ENCODE data around the gene ANXA3. TPM values are rescaled to one million over a fixed set of nuclear protein-coding genes. Genes with fewer than 3 reads are reported as not detected.
"Not testable (repeated sequence)": the region's sequence is repeated elsewhere in the genome, so short reads cannot be mapped to it uniquely, and the experiment has no call there.

The ANXA3 gene
- total RNA-seq, 1 donor from 2014 or later = 54.5 TPM

DNA sequence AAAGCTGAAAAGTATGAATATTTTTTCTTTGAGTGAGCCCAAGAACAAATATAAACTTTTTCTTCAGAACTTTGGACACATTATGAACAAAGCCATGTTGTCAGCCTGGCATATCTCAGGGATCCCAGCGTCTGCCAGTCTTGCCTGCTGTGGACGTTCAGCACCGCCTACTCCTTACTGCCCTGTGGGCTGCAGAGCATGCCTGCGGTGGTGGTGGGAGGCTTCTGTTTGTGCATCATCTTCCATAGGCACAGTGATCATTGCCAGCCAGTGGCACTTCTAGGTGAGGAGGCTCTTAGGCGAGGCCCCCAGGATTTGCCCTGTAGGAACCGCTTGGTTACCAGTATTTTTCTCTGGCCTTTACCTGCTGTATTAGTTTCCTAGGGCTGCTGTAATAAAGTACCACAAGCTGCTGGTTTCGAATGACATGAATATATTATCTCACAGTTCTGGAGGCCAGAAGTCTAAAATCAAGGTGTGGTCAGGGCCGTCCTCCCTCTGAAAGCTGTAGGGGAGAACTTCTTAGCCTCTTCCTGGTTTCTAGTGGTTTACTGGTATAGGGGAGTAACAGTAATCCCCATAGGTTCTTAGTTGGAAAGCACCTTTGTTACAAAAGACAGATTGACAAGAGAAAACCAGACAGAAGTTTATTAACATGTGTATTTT, 15.4 kb downstream of the ANXA3 start:
- intact Hi-C loops (cut with DNase I) = no loop called here
- no peak for ATAC-seq
- no peak for DNase-seq (ENCODE audit: missing footprints)

DNA sequence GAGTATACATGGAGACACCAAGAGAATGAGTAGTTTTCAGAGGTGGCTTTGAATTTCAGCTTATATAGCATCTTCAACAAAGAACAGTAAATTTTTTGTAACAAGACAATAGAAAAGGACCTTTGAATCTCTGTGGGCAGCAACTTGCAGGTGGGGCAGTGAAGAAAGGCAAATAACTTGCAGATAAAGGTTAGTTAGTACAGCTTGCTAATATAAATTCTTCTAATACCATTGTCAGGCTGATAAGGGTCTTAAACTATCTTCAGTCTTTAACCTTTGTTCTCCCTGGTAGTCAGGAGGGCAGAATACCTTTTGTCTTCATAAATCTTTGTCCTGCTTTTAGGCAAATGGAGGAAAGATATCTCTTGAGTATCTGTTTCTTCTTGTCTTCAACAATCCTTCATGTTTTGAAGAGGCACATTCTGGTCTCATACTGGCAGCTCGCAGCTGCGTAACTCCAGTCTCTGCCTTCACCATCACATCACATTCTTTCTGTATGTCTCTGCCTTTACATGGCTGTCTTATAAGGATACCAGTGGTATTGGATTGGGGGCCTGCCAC, 16.0 kb downstream of the ANXA3 start:
- no peak for ATAC-seq
- DNase-seq (ENCODE audit: missing footprints) = no peak
- intact Hi-C loops (cut with DNase I) = no loop called here

DNA sequence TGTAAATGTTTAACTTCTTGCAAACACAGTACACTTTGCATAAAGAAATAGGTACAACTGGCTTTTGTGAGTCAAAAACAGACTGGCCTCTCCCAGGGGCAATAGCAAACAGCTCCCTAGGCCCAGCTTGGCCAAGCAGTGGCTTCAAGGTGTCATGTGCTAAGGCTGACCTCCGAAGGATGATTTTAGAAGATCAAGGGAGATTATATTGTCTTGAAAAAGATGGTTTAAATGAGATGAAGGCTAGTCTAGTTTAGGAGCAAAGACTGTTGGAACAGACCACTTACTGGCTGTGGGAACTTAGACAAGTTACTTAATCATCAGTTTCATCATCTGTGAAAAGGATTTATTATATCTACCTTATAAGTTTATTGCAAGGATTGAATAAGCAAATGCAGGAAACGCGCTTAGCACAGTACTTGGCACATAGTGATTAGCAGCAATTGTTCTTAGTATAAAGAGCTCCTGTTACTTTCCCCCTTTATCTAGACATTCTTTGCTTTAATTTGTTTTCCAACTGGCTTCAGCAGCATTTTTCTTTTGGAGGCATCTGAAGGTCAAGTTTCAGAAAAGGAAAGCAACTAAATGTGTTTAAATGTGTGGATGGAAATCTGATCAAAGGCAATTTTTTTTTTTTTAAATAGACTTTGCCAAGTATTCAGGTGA, 17.2 kb downstream of the ANXA3 start:
- intact Hi-C loops (cut with DNase I) = no loop called here
- no peak for DNase-seq (ENCODE audit: missing footprints)
- no peak for ATAC-seq

- peak; percentile 56 for ATAC-seq
- intact Hi-C loops (cut with DNase I) = no loop called here
- DNase-seq (ENCODE audit: missing footprints) = no peak
These were observed 17.8 kb downstream of the ANXA3 start for GRCh38 chr4:78569306-78569821.

DNA sequence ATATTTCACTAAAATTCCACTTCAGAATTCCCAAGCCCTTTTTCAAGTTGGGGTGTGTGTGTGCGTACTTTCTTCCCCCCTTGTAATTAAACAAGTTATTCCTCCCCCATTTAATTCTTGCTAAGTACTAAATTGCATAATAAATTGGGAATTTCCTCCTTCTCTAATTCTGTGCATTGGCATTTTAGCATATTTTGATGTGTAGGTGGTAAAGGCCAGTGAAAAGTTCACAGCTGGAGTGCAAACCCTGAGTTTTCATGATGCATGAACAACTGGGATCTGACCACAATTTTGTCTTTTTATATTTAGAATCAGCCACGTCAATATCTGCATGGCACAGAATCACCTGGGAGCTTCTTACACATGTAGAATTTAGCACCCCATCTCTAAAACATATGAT, 18.5 kb downstream of the ANXA3 start:
- ATAC-seq = no peak
- intact Hi-C loops (cut with DNase I) = no loop called here
- DNase-seq (ENCODE audit: missing footprints) = no peak

- no peak for ATAC-seq
- no peak for DNase-seq (ENCODE audit: missing footprints)
- intact Hi-C loops (cut with DNase I) = no loop called here
These were observed 20.2 kb downstream of the ANXA3 start for GRCh38 chr4:78571804-78572203.

DNA sequence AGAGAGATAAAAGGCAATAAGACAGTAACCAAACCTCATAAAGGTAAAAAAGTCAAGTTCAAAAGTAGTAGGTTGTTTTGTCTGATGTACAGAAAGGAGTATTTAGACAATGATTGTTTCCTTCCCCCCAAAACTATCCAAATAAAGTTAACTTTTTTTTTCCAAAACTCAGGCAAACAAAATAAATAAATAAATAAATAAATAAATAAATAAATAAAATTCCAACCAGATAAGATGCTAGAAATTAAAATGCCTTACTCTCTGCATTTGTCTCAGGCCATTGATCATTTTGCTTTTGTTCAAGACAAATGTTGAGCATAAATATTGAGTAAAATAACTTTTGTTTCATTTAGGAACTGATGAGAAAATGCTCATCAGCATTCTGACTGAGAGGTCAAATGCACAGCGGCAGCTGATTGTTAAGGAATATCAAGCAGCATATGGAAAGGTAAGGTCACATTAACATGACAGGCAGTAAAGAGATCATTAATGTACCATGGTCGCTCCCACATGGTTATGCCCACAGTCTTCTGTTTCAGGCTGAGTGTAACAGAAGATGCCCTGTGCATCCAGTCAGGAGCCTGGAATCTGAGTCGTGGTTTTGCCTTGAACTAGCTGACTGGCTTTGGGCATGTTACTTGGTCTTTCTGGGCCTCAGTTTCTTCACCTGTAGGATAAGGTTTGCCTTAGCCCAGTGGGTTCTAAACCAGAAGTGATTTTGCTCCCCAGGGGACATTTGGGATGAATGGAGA, 27.3 kb downstream of the ANXA3 start:
- intact Hi-C loops (cut with DNase I) = no loop called here
- DNase-seq (ENCODE audit: missing footprints) (no peak), ATAC-seq (no peak)

DNA sequence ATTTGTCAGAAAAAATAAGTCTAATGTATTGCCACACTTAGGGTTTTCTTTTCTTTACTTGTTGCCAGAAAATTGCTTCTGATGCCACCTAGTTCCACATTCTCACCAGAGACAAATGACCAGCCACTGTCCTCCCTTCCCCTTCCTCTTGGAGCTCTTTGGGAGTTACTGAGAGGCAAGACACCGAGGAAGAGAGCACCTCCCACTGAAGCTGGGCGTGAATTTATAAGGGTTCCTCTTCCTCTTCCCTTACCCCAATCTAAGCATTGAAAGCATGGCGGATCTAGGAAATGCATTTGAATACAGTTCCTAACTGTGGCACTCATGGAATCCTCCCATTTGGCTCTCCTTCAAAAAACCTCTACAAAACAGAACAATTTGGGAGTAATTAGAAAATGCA, 30.0 kb downstream of the ANXA3 start:
- no peak for DNase-seq (ENCODE audit: missing footprints)
- ATAC-seq = peak; percentile 59

DNA sequence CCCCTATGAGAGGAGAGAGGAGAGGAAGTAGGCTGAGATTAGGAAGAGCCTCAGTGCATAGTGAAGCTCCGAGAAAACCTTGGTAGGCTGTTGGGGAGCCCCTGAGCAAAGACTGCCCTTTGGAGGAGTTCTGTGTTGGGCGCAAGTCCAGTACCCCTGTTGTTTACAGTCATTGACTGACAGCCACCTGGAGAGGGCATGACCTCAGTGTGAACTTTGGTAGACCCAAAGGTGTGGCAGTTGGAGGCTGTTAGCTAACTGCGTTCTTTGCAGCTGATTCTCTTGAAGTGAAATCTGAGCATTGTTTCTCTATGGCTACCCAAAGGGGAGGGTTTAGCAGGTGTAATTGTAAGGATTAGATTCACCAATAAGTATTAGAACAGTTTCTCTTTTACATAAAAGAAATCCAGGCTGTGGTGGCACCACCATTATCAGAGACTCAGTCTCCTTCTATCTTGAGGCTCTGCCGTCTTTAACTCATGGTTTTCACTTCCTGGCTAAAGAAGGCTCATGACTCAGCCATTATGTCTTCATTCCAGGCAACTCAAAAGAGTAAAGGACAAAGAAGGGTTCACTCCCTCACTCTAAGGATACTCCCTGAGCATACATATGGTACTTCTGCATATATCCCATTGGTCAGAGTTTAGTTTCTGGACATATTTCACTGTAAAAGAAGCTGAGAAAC, 33.4 kb downstream of the ANXA3 start:
- intact Hi-C loops (cut with DNase I) = no loop called here
- DNase-seq (ENCODE audit: missing footprints) (no peak), ATAC-seq (no peak)

More for the DNA sequence above, 30.0 kb downstream of the ANXA3 start:
- intact Hi-C loops (cut with DNase I) = no loop called here

DNA sequence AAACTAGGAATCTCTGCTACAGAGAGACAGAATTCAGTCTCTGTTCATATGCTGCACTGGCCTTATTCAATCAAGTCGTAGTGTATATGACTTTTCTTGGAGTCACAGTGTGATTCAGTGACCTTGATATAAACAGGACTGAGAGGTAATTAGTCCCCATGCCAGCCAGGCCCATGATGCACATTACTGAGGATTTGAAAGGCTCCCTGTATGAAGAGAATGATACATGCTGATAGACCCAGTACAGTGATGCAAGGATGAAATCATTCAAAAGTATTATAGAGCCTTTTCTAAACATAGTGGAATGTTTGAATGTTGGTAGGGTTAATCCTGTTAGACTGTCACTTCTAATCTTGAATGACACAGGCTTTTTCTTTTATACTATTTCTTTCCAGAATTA, 34.1 kb downstream of the ANXA3 start:
- intact Hi-C loops (cut with DNase I) = no loop called here
- no peak for ATAC-seq
- DNase-seq (ENCODE audit: missing footprints) = no peak

- no peak for DNase-seq (ENCODE audit: missing footprints)
- ATAC-seq = peak; percentile 57
- intact Hi-C loops (cut with DNase I) = no loop called here
These were observed 37.5 kb downstream of the ANXA3 start for GRCh38 chr4:78588894-78589545.

DNA sequence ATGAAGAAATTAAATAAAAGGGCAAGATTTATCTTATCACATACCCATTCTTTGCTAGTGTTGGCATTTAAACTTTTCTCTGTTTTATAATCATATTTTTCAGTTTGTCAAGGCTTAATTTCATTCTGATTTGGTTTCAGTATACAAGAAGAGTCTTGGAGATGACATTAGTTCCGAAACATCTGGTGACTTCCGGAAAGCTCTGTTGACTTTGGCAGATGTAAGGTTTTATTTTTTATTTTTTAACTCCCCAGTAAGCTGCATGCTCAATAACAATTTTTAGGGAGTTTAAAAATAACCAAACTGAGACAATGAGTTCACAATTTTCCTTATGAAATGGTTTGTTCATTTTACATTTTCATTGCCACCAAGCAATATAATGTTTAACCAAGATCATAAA, 39.8 kb downstream of the ANXA3 start:
- intact Hi-C loops (cut with DNase I) = loop anchor here (5.0 kb wide), 1 partner anchor 39 kb away; the partner anchor contains the start of gene ANXA3
- DNase-seq (ENCODE audit: missing footprints) (no peak), ATAC-seq (peak; percentile 45)

- no peak for ATAC-seq
- intact Hi-C loops (cut with DNase I) = loop anchor here (5.0 kb wide), 1 partner anchor 40 kb away; the partner anchor contains the start of gene ANXA3
- no peak for DNase-seq (ENCODE audit: missing footprints)
These were observed 40.7 kb downstream of the ANXA3 start for GRCh38 chr4:78592088-78592783.

DNA sequence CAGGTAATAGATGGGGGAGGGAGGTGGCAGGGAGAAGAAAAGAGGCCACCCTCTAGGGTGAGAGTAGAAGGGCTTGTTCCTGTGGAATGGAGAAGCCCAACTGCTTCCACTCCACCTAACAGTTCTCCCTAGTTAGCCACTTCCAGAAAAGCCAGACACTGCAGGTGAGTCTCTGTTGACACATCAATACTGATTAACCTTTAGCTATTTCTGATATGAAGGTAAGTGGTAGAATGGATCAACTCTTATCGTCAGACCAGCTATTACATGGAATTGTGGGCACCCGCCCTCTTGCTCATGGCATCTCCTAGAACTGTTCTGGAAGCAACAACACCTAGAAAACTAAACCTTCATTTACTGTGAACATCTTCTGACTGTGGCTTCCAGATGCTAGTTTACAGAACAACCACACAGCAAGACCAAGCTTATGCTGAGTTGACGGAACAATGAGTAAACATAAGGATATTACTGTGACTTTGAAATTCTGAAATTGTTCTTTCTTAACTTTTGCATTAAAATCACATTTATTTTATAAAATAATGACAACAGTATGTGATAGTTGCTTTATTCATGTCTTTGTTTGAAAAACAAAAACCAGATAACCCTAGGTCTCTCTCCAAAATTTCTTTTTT, 44.7 kb downstream of the ANXA3 start:
- intact Hi-C loops (cut with DNase I) = no loop called here
- no peak for ATAC-seq
- DNase-seq (ENCODE audit: missing footprints) = no peak

- peak; percentile 40 for DNase-seq (ENCODE audit: missing footprints)
- intact Hi-C loops (cut with DNase I); ATAC-seq: not testable (repeated sequence)
These were observed 46.9 kb downstream of the ANXA3 start for GRCh38 chr4:78598431-78598830.

DNA sequence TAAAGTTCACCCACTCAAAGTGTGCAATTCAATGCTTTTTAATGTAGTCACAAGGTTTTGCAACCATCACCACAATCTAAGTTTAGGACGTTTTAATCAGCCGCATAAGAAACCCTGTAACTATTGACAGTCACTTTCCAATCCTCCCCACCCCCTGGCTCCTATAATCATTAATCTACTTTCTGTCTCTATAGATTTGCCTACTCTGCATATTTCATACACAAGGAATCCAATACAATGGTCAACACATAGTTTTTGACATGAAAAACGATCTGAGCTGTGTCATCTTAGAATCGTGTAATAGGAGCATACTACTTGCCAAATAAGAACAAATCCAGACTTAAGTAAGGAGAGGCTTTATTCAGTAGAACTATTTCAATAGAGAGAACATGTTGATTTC, 47.6 kb downstream of the ANXA3 start:
- ATAC-seq (no peak), DNase-seq (ENCODE audit: missing footprints) (no peak)
- intact Hi-C loops (cut with DNase I) = no loop called here

GRCh38 chr4:78599931-78600375, 48.4 kb downstream of the ANXA3 start:
- DNase-seq (ENCODE audit: missing footprints) = no peak
- intact Hi-C loops (cut with DNase I) = loop anchor here (10.0 kb wide), 1 partner anchor 645 kb away; no protein-coding TSS in a partner anchor
- peak; percentile 80 for ATAC-seq

Measured in Right ventricle myocardium inferior (tissue), 1 donor.